Kidney (tissue), 14 donors: ENCODE data around the gene LRRC4C. TPM values are rescaled to one million over a fixed set of nuclear protein-coding genes. Genes with fewer than 3 reads are reported as not detected.

ENCODE experiments used
- DNase-seq, 5 donors: peaks; one replicate each; pipeline ENCODE4 v3.0.0-alpha.2; 2013 to 2020
- FAIRE-seq: peaks from 2 replicates; lab custom pipeline; 2012; peaks lifted over from hg19 to GRCh38; lab: Jason Lieb, UNC
- H3K27ac ChIP-seq, 2 donors: one replicate each; pipeline ENCODE4 v1.7.0; 2013; ENCODE audit warnings: low read depth in 2 of 2, low read length in 2 of 2, inconsistent platforms in 1 of 2
- H3K27me3 ChIP-seq: one replicate; pipeline ENCODE4 v1.7.1; 2013; ENCODE audit warnings: low read length, inconsistent platforms; ENCODE audit not compliant: control insufficient read depth, insufficient read depth
- H3K36me3 ChIP-seq, 3 donors: one replicate each; pipeline versions ENCODE4 v1.7.0 to v1.7.1; 2013; ENCODE audit warnings: low read length in 3 of 3, control low read depth in 1 of 3, inconsistent platforms in 1 of 3; ENCODE audit not compliant: insufficient read depth in 3 of 3, control insufficient read depth in 2 of 3
- H3K4me1 ChIP-seq, 3 donors: one replicate each; pipeline versions ENCODE4 v1.7.0 to v1.7.1; 2013; ENCODE audit warnings: low read length in 3 of 3, inconsistent platforms in 1 of 3, low read depth in 1 of 3; ENCODE audit not compliant: control insufficient read depth in 2 of 3, insufficient read depth in 2 of 3
- H3K4me3 ChIP-seq, 3 donors: one replicate each; pipeline versions ENCODE4 v1.7.0 to v1.8.1; 2013; ENCODE audit warnings: low read length in 3 of 3, control low read depth in 1 of 3, inconsistent platforms in 1 of 3
- H3K9ac ChIP-seq, 3 donors: one replicate each; pipeline versions ENCODE4 v1.7.0 to v1.7.1; 2013; ENCODE audit warnings: low read length in 3 of 3, control low read depth in 1 of 3, inconsistent platforms in 1 of 3
- H3K9me3 ChIP-seq, 3 donors: one replicate each; pipeline versions ENCODE4 v1.7.0 to v1.7.1; 2013; ENCODE audit warnings: low read length in 3 of 3, control low read depth in 1 of 3, inconsistent platforms in 1 of 3; ENCODE audit not compliant: control insufficient read depth in 2 of 3, insufficient read depth in 1 of 3
- intact Hi-C: fragments of 100-400 bp; cut with DNase I; formaldehyde crosslinking; loops from one replicate; pipeline ENCODE4 v1.11.1; 2022
- polyA plus RNA-seq: library from polyadenylated mRNA; stranded (reverse); fragments of 350-450 nt; fragmentation: Illumina TruSeq; extraction: RNeasy Lipid Tissue Mini Kit (QIAGEN cat#74804); gene quantifications from one replicate; pipeline ENCODE4 v1.2.3, GENCODE V29; 2014; ENCODE audit warnings: low read depth, low replicate concordance; ENCODE audit not compliant: insufficient read depth
- total RNA-seq: library from RNA; stranded (reverse); fragmentation: NEBNext Ultra II Directional; extraction: Animal tissue kit (Norgen Biotek cat#: 25700); gene quantifications from one replicate; pipeline ENCODE4 v1.2.1, GENCODE V29; 2021
- TF ChIP-seq, protein P1 (sequence below): IDR thresholded peaks from 3 replicates; pipeline ENCODE4 v1.5.1; 2012; ENCODE audit warnings: mild to moderate bottlenecking, moderate library complexity, borderline replicate concordance; ENCODE audit not compliant: insufficient read depth; ENCODE audit errors: extremely low read depth
- donor health status: control.
- donor health status: control.
- donor health status: control.
- donor health status: control.
- donor health status: control.
- donor health status: DM: yes; HTN: yes; CAD: no.
- donor health status: Normal renal cell carcinoma (clear cell type).

The LRRC4C gene
- total and polyA plus RNA-seq, 2 donors from 2014 or later, result 0.26 to 1.6 TPM

DNA sequence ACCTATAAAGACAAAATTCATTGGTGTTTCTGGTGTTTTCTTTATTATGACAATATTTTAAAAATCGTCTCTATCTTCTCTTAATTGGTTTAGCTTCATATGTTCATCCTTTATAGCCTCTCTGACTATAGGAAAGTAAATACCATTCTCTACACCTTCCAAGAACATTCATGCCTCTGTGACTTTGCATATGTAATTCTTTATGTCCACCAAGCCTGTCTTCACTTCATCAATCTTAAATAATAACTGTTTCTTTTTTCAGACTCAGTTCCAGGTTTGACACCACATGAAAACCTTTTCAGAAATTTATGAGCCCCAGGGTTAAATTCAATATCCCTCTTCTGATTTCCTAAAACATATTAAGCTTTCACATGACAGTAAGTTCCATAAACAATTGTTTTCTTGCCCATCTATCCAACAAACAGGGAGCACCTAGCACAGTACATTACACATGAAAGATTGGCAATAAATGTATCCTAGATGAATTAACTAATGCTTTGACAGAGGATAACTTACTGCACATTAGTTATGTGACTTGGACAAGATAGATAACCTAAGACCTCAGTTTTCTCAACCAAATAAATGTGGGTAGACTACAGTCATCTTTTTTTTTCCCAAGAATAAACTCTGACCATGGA is 886.1 kb downstream of the LRRC4C start:
- FAIRE-seq, result no peak
- intact Hi-C loops, result no loop called here
- DNase-seq, result no peak
- Histone ChIP-seq H3K9ac (no peak overlapping the region), H3K27me3 (no peaks in the 10 kb centered on the region), H3K36me3 (no peaks in the 10 kb centered on the region), H3K9me3 (no peaks in the 10 kb centered on the region), H3K27ac (no peak overlapping the region), H3K4me3 (no peak overlapping the region), H3K4me1 (no peaks in the 10 kb centered on the region)
- TF ChIP-seq, protein P1, sequence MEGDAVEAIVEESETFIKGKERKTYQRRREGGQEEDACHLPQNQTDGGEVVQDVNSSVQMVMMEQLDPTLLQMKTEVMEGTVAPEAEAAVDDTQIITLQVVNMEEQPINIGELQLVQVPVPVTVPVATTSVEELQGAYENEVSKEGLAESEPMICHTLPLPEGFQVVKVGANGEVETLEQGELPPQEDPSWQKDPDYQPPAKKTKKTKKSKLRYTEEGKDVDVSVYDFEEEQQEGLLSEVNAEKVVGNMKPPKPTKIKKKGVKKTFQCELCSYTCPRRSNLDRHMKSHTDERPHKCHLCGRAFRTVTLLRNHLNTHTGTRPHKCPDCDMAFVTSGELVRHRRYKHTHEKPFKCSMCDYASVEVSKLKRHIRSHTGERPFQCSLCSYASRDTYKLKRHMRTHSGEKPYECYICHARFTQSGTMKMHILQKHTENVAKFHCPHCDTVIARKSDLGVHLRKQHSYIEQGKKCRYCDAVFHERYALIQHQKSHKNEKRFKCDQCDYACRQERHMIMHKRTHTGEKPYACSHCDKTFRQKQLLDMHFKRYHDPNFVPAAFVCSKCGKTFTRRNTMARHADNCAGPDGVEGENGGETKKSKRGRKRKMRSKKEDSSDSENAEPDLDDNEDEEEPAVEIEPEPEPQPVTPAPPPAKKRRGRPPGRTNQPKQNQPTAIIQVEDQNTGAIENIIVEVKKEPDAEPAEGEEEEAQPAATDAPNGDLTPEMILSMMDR, result no peak

DNA sequence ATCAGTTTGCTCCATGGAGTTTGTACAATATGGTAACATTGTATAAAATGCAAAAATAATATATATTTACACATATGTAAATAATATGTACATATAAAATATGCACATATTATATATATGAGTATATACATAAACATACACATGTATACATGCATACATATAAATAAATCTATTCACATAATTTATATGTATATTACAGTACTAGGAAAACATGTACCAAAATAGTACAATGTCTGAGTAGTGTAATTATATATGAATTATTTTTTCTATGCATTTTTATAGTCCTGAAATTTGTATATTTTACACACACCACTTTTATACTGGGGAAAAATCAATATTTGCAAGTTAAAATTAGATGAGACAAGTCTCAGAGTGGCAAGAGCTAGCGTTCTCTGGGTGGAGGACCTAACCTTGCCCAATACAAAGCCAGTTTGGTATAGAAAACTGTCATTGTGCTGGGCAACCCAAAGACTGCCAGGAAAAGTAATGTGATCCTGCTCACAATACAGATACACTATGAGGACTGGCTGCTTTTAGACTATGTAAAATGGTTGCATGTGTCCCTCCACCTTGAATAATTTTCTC is 889.4 kb downstream of the LRRC4C start:
- H3K27me3 ChIP-seq, result no peaks in the 10 kb centered on the region
- no peaks in the 10 kb centered on the region for H3K4me1 ChIP-seq
- no peak for DNase-seq
- no peak overlapping the region for H3K4me3 ChIP-seq
- intact Hi-C loops, result no loop called here
- no peaks in the 10 kb centered on the region for H3K36me3 ChIP-seq
- TF ChIP-seq, protein P1, result no peak
- no peak overlapping the region for H3K9ac ChIP-seq
- peak; percentile 74 for FAIRE-seq
- no peak overlapping the region for H3K27ac ChIP-seq
- no peaks in the 10 kb centered on the region for H3K9me3 ChIP-seq

DNA sequence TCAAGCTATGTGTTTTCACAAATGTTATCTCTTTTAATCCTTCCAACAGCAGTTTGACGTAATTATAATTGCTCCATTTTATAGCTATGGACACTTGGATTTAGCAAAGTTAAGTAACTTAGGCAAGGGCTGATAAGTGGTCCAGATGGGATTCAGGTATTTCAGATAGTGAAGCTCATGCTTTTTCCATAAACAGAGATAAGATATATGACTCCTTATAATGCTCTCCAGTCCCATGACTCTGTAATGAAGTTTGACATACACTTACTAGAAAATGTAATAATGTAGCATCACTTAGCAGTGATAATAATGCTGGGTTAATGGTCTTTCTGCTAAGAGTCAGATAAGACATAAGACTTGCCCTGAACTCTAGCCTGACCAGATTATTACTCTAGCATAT is 892.1 kb downstream of the LRRC4C start:
- peaks cover 0 to 2% (median 0%) of the 10 kb centered on the region in 3 donors for H3K9me3 ChIP-seq
- DNase-seq (no peak), FAIRE-seq (no peak)
- no peak overlapping the region for H3K4me3 ChIP-seq
- no peak overlapping the region for H3K27ac ChIP-seq
- no peak overlapping the region for H3K9ac ChIP-seq
- no peaks in the 10 kb centered on the region for H3K36me3 ChIP-seq
- intact Hi-C loops, result no loop called here
- no peaks in the 10 kb centered on the region for H3K27me3 ChIP-seq
- TF ChIP-seq, protein P1, result no peak
- no peaks in the 10 kb centered on the region for H3K4me1 ChIP-seq

DNA sequence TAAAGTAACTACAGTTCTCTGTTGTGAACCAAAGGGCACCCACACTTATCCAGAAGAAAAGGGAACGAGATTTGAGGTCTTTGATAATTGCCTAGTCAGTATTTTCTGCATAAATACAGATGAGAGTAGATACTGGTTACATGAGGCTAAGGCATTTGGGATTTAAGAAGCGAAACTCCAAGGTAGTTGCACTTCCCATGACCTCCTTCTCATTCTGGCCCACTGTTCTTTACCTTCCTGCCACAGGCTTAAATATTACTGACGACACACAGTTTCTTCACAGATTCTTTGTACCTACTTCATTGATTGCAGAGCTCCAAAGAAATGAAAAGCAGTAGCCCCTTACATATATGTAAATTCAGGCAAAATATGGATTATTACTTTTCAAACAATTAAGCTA is 915.3 kb downstream of the LRRC4C start:
- DNase-seq (no peak), FAIRE-seq (no peak)
- Histone ChIP-seq H3K36me3 (no peaks in the 10 kb centered on the region), H3K27me3 (no peaks in the 10 kb centered on the region), H3K9me3 (no peaks in the 10 kb centered on the region), H3K4me3 (no peak overlapping the region), H3K9ac (no peak overlapping the region), H3K27ac (no peak overlapping the region), H3K4me1 (no peaks in the 10 kb centered on the region)
- intact Hi-C loops, result no loop called here
- TF ChIP-seq, protein P1, result no peak
